Naive thymus-derived CD4-positive, alpha-beta T cell (primary cell): Measurements from ENCODE around the gene POU2F2. TPM values are rescaled to one million over a fixed set of nuclear protein-coding genes. Genes with fewer than 3 reads are reported as not detected.

Experiments
- ATAC-seq: fragments of 150-1000 bp; cut with Tn5 transposase; 2 replicates; pipeline ENCODE4 v1.10.0; 2021; ENCODE audit warnings: mild to moderate bottlenecking, moderate library complexity
- CTCF ChIA-PET: fragments of 350-600 bp; sonication (Branson Sonifier 250); formaldehyde crosslinking; loops from one replicate; lab custom pipeline; 2021; ENCODE audit warnings: antibody characterized with exemption; lab: Charles Lee
- POLR2A ChIA-PET: fragments of 350-600 bp; sonication (Branson Sonifier 250); formaldehyde crosslinking; loops from one replicate; lab custom pipeline; 2021; ENCODE audit warnings: antibody characterized with exemption, inconsistent platforms; lab: Charles Lee
- DNase-seq, 9 donors: peaks; one replicate each; pipeline versions ENCODE4 v3.0.0 to v3.0.0-alpha.2; 2020 to 2022; ENCODE audit warnings: mixed read lengths in 1 of 9
- H3K27ac ChIP-seq: one replicate; pipeline ENCODE4 v1.7.0; 2013; ENCODE audit warnings: mild to moderate bottlenecking, low read depth, low read length, moderate library complexity
- H3K27me3 ChIP-seq, 2 donors: one replicate each; pipeline ENCODE4 v1.7.0; 2013; ENCODE audit warnings: low read length in 2 of 2, mild to moderate bottlenecking in 2 of 2, moderate library complexity in 2 of 2; ENCODE audit not compliant: control insufficient read depth in 2 of 2, insufficient read depth in 2 of 2
- H3K36me3 ChIP-seq, 3 experiments: 1 replicate in 2 of 3; 2 replicates in 1 of 3; pipeline ENCODE4 v1.7.0; 2013; ENCODE audit warnings: low read length in 3 of 3, mild to moderate bottlenecking in 3 of 3, moderate library complexity in 1 of 3; ENCODE audit not compliant: insufficient read depth in 3 of 3, control insufficient read depth in 2 of 3
- H3K4me1 ChIP-seq, 2 donors: one replicate each; pipeline ENCODE4 v1.7.0; 2013; ENCODE audit warnings: low read length in 2 of 2, mild to moderate bottlenecking in 2 of 2, moderate library complexity in 1 of 2; ENCODE audit not compliant: control insufficient read depth in 2 of 2, insufficient read depth in 2 of 2
- H3K4me3 ChIP-seq: 2 replicates; pipeline ENCODE4 v1.7.0; 2013; ENCODE audit warnings: mild to moderate bottlenecking, low read length
- H3K9me3 ChIP-seq, 3 experiments: 1 replicate in 2 of 3; 2 replicates in 1 of 3; pipeline ENCODE4 v1.7.0; 2013; ENCODE audit warnings: low read length in 3 of 3; ENCODE audit not compliant: control insufficient read depth in 2 of 3
- H3K27ac Mint-ChIP-seq, 9 donors: one replicate each; pipeline ENCODE4 v1.8.0; 2020 to 2022; ENCODE audit warnings: mixed read lengths in 9 of 9, mild to moderate bottlenecking in 8 of 9, moderate library complexity in 5 of 9, inconsistent platforms in 2 of 9
- H3K27me3 Mint-ChIP-seq, 5 donors: one replicate each; pipeline ENCODE4 v1.8.0; 2021 to 2022; ENCODE audit warnings: mixed read lengths in 5 of 5, mild to moderate bottlenecking in 1 of 5
- H3K36me3 Mint-ChIP-seq, 5 donors: one replicate each; pipeline ENCODE4 v1.8.0; 2020 to 2022; ENCODE audit warnings: mixed read lengths in 5 of 5, mild to moderate bottlenecking in 3 of 5, inconsistent platforms in 1 of 5
- H3K4me1 Mint-ChIP-seq, 7 donors: one replicate each; pipeline ENCODE4 v1.8.0; 2020 to 2022; ENCODE audit warnings: mixed read lengths in 7 of 7, mild to moderate bottlenecking in 3 of 7, inconsistent platforms in 1 of 7
- H3K4me3 Mint-ChIP-seq, 10 donors: one replicate each; pipeline ENCODE4 v1.8.0; 2020 to 2022; ENCODE audit warnings: mild to moderate bottlenecking in 10 of 10, mixed read lengths in 10 of 10, moderate library complexity in 6 of 10, inconsistent platforms in 2 of 10
- H3K9me3 Mint-ChIP-seq, 11 donors: one replicate each; pipeline ENCODE4 v1.8.0; 2020 to 2022; ENCODE audit warnings: mixed read lengths in 11 of 11, mild to moderate bottlenecking in 4 of 11, inconsistent platforms in 1 of 11, moderate library complexity in 1 of 11
- intact Hi-C, 2 donors: fragments of 100-400 bp; cut with micrococcal nuclease; formaldehyde crosslinking; loops; one replicate each; pipeline ENCODE4 v1.15.1; 2023
- polyA plus RNA-seq, 2 donors: library from polyadenylated mRNA; unstranded; fragments of 300-500 nt; fragmentation: Illumina TruSeq; gene quantifications; one replicate each; pipeline ENCODE4 v1.2.3, GENCODE V29; 2021
- total RNA-seq, 6 experiments: library from RNA in 5 of 6; stranded (reverse) in 5 of 6; gene quantifications; 1 replicate in 5 of 6; 2 replicates in 1 of 6; pipeline ENCODE4 v1.2.3 and lab custom pipeline; 2021 to 2026

POU2F2 gene
- total and polyA plus RNA-seq, 7 experiments from 2014 or later, result 2.2 to 91.3 (median 33.4) TPM

DNA sequence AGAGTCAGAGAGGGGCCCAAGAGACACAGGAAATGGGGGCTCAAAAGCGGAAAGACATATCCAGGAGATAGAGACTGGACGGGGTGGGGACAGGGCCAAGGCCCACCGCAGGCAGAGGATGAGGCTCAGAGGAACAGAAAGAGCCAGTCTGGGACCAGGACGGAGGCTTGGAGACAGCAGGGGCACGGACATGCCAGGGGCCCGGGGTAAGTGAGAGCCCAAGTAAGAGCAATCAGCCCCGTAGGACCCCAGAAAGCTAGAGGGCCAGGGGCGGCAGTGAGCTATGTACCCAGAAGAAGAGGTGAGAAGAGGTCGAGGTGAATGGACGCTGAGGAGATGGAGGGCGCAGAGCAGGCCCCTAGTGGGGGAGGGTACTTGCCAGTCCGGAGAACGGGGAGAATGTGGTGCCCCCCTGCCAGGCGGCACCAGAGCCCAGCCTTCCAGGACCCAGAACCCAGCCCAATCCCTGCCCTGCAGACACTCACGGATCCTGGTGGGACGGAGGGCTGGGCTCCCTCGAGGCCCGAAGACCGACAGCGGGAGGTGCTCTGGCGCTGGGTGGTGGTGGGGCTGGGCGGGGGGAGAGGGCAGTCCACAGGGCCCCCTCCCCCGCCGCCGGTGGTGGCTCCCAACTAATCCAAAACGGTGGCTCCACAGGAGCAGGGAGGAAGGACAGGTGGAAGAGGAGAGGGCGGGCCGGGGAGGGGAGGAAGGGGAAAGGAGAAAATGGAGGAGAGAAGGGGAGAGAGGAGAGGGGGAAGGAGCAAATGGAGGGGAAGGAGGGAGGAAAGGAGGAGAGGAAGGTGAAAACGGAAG is 63.3 kb downstream of the POU2F2 start:
- Mint-ChIP-seq H3K36me3 (no peaks in the 10 kb centered on the region), H3K4me1 (peaks cover 0 to 12% (median 6%) of the 10 kb centered on the region in 7 donors), H3K4me3 (no peak overlapping the region), H3K27me3 (peaks cover 0 to 20% (median 7%) of the 10 kb centered on the region in 5 donors), H3K9me3 (no peaks in the 10 kb centered on the region), H3K27ac (no peak overlapping the region)
- Histone ChIP-seq H3K36me3 (no peaks in the 10 kb centered on the region), H3K27me3 (peaks cover 0 to 2% of the 10 kb centered on the region in 2 donors), H3K4me1 (no peaks in the 10 kb centered on the region), H3K27ac (no peak overlapping the region), H3K4me3 (no peak overlapping the region), H3K9me3 (no peaks in the 10 kb centered on the region)
- DNase-seq (no peak), ATAC-seq (peak; percentile 18)
- intact Hi-C loops, result no loop called here
- CTCF ChIA-PET, result no interaction called here
- POLR2A ChIA-PET, result no interaction called here

DNA sequence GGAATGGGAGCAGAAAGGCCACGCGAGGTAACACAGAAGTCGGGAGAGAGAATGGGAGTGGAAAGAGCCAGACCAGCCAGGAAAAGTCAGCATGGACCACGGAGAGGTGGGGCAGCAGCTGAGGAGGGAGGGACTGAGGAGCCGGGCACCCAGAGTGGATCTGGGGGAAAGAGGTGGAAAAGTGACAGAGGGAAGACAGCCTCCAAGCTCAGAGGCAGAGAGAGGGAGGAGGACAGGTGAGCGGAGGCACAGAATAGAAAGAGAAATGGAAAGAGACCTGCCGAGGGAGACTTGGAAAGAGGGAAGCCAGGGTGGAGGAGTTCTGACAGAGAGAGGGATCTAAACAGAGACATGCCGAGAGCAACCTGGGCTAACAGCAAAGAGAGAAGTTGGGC is 63.9 kb downstream of the POU2F2 start:
- Mint-ChIP-seq H3K4me3 (no peak overlapping the region), H3K27ac (no peak overlapping the region), H3K9me3 (no peaks in the 10 kb centered on the region), H3K4me1 (peaks cover 0 to 12% (median 6%) of the 10 kb centered on the region in 7 donors), H3K27me3 (peaks cover 0 to 20% (median 7%) of the 10 kb centered on the region in 5 donors), H3K36me3 (no peaks in the 10 kb centered on the region)
- ChIA-PET CTCF (no interaction called here), POLR2A (no interaction called here)
- Histone ChIP-seq H3K27ac (no peak overlapping the region), H3K36me3 (no peaks in the 10 kb centered on the region), H3K4me3 (no peak overlapping the region), H3K27me3 (peaks cover 0 to 2% of the 10 kb centered on the region in 2 donors), H3K9me3 (no peaks in the 10 kb centered on the region), H3K4me1 (no peaks in the 10 kb centered on the region)
- DNase-seq (no peak), ATAC-seq (no peak)
- intact Hi-C loops, result no loop called here

DNA sequence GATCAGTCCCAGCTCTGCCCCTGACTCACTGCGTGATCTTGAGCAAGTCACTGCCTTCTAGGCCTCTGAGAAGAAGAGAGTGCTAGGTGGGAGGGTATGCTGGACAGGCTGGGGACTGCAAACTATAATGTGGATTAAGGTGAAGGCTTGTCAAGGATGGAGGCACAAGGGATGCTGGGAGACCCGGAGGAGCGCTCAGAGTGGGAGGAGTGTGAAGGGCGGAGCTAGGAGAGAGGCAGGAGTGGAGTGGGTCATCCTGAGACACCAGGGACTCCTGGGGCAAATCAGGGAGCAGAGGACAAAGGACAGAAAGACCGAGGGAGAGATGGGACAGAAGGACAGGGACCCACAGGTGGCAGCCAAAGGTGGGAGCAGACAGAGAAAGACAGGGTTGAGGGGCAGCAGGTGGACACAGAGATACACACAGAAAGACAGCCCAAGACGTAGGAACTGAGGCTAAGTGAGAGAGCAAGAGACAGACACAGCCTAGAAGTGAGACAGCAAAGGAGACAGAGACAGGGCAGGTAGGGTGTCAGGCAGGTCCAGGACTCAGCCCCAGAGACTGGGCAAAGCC is 64.8 kb downstream of the POU2F2 start:
- DNase-seq, result no peak
- ChIA-PET POLR2A (no interaction called here), CTCF (interaction anchor here (0.5 kb wide), 1 partner anchor 62 kb away, joined by 3 read pairs; no protein-coding TSS in a partner anchor)
- peaks cover 0 to 20% (median 7%) of the 10 kb centered on the region in 5 donors for H3K27me3 Mint-ChIP-seq
- no peaks in the 10 kb centered on the region for H3K36me3 ChIP-seq
- H3K27me3 ChIP-seq, result peaks cover 0 to 2% of the 10 kb centered on the region in 2 donors
- H3K9me3 Mint-ChIP-seq, result no peaks in the 10 kb centered on the region
- no peak for ATAC-seq
- no peaks in the 10 kb centered on the region for H3K4me1 ChIP-seq
- H3K4me3 Mint-ChIP-seq, result no peak overlapping the region
- H3K4me3 ChIP-seq, result no peak overlapping the region
- H3K27ac ChIP-seq, result no peak overlapping the region
- no peaks in the 10 kb centered on the region for H3K36me3 Mint-ChIP-seq
- H3K9me3 ChIP-seq, result no peaks in the 10 kb centered on the region
- intact Hi-C loops, result no loop called here
- H3K4me1 Mint-ChIP-seq, result peaks cover 0 to 7% (median 5%) of the 10 kb centered on the region in 7 donors
- no peak overlapping the region for H3K27ac Mint-ChIP-seq

- no peaks in the 10 kb centered on the region for H3K4me1 ChIP-seq
- no peak overlapping the region for H3K27ac ChIP-seq
- no peaks in the 10 kb centered on the region for H3K9me3 ChIP-seq
- ChIA-PET CTCF (no interaction called here), POLR2A (no interaction called here)
- no peak overlapping the region for H3K4me3 Mint-ChIP-seq
- H3K4me3 ChIP-seq, result no peak overlapping the region
- no peak for DNase-seq
- no peak overlapping the region for H3K27ac Mint-ChIP-seq
- H3K36me3 Mint-ChIP-seq, result no peaks in the 10 kb centered on the region
- peaks cover 0 to 12% (median 7%) of the 10 kb centered on the region in 5 donors for H3K27me3 Mint-ChIP-seq
- no peaks in the 10 kb centered on the region for H3K9me3 Mint-ChIP-seq
- H3K36me3 ChIP-seq, result no peaks in the 10 kb centered on the region
- no peak for ATAC-seq
- H3K27me3 ChIP-seq, result peaks cover 0 to 2% of the 10 kb centered on the region in 2 donors
- H3K4me1 Mint-ChIP-seq, result peaks cover 0 to 7% (median 5%) of the 10 kb centered on the region in 7 donors
- intact Hi-C loops, result no loop called here
These were observed 66.0 kb downstream of the POU2F2 start for GRCh38 chr19:42066075-42066754.

- Histone ChIP-seq H3K36me3 (no peaks in the 10 kb centered on the region), H3K27me3 (peaks cover 0 to 2% of the 10 kb centered on the region in 2 donors), H3K4me3 (no peak overlapping the region), H3K9me3 (no peaks in the 10 kb centered on the region), H3K27ac (no peak overlapping the region), H3K4me1 (no peaks in the 10 kb centered on the region)
- intact Hi-C loops, result no loop called here
- ChIA-PET POLR2A (no interaction called here), CTCF (no interaction called here)
- Mint-ChIP-seq H3K9me3 (no peaks in the 10 kb centered on the region), H3K4me1 (peaks cover 0 to 5% (median 2%) of the 10 kb centered on the region in 7 donors), H3K27me3 (peaks cover 0 to 7% (median 6%) of the 10 kb centered on the region in 5 donors), H3K36me3 (no peaks in the 10 kb centered on the region), H3K27ac (no peak overlapping the region), H3K4me3 (no peak overlapping the region)
- ATAC-seq (no peak), DNase-seq (no peak)
These were observed 66.7 kb downstream of the POU2F2 start for GRCh38 chr19:42065511-42065910.

DNA sequence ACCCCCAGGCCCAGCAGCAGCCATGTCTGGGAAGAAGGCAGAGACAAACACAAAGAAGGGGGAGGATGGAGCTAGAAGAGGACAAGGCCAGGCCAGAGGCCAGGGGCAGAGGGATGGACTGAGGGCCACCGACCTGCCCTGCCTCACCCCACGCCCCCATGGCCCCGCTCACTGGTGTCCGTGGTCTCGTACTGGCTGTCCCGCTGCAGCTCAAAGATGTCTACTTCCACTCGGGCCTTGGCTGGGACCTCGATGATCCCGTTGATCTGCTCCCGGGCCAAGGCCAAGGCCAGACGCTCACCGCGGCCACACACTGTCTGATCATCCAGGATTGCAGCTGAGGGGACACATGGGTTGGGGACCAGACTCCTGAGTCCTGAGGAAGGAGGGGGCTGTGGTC is 67.2 kb downstream of the POU2F2 start:
- intact Hi-C loops, result no loop called here
- Histone ChIP-seq H3K4me3 (no peak overlapping the region), H3K27me3 (peaks cover 0 to 2% of the 10 kb centered on the region in 2 donors), H3K9me3 (no peaks in the 10 kb centered on the region), H3K4me1 (no peaks in the 10 kb centered on the region), H3K27ac (no peak overlapping the region), H3K36me3 (no peaks in the 10 kb centered on the region)
- H3K27ac Mint-ChIP-seq, result peak overlapping the region in 1 of 9 donors; percentile 25
- H3K36me3 Mint-ChIP-seq, result no peaks in the 10 kb centered on the region
- ChIA-PET CTCF (no interaction called here), POLR2A (no interaction called here)
- no peak for ATAC-seq
- DNase-seq, result no peak
- H3K4me3 Mint-ChIP-seq, result no peak overlapping the region
- peaks cover 0 to 7% (median 2%) of the 10 kb centered on the region in 5 donors for H3K27me3 Mint-ChIP-seq
- H3K9me3 Mint-ChIP-seq, result no peaks in the 10 kb centered on the region
- peaks cover 0 to 2% (median 0%) of the 10 kb centered on the region in 7 donors for H3K4me1 Mint-ChIP-seq
